ENCODE measurements around the gene ONECUT3.

ONECUT3 gene

DNA sequence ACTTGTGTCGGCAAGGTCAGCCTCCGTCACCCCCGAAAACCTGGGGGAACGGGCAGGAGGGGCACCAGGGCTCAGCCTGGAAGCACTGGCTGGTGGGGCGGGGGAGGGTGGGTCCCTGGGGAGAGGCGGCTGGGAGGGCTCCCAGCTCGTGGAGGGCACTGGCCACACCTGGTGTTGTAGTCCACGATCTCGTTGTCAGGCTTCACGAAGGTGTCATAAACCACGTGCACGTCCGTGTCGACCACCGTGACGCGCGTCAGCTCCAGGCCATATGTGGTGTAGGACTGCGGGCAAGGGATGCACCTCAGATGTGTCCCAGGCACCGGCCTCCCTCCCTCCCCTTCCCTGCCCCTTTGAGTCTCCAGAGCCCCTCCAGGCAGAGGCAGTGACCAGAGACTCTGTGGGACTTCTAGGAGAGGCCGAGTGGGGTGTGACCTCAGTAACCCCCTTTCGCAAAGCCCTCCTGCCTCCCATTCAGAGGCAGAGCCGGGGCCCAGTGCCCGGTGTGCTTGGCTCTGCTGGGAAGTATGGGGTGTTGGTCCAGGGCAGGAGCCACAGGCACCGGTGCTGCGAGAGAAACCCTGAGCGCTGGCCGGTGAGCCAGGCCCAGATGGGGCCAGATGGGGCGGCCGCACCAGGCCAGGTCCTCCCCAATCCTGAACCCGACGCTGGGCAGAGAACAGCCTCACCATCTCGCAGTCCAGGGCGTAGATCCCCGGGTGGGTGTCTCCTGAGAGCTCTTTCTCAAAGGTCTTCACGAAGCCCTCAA, 63.4 kb downstream of the ONECUT3 start:
- no peak overlapping the region for H3K27ac ChIP-seq (ENCODE audit: low read depth, low read length)
- H3K9me3 ChIP-seq (ENCODE audit: low read length) = no peaks in the 10 kb centered on the region
- H3K4me1 ChIP-seq (ENCODE audit: insufficient read depth, low read length) = peaks cover 9% of the 10 kb centered on the region
- H3K9ac ChIP-seq (ENCODE audit: low read length) = no peak overlapping the region
- peaks cover 32% of the 10 kb centered on the region for H3K36me3 ChIP-seq (ENCODE audit: insufficient read depth, low read length)
- no peaks in the 10 kb centered on the region for H3K27me3 ChIP-seq (ENCODE audit: control insufficient read depth in 1 of 2, insufficient read depth in 2 of 2, low read length in 2 of 2)
- H3K4me3 ChIP-seq (ENCODE audit: low read depth in 1 of 2, low read length in 2 of 2) = no peak overlapping the region

DNA sequence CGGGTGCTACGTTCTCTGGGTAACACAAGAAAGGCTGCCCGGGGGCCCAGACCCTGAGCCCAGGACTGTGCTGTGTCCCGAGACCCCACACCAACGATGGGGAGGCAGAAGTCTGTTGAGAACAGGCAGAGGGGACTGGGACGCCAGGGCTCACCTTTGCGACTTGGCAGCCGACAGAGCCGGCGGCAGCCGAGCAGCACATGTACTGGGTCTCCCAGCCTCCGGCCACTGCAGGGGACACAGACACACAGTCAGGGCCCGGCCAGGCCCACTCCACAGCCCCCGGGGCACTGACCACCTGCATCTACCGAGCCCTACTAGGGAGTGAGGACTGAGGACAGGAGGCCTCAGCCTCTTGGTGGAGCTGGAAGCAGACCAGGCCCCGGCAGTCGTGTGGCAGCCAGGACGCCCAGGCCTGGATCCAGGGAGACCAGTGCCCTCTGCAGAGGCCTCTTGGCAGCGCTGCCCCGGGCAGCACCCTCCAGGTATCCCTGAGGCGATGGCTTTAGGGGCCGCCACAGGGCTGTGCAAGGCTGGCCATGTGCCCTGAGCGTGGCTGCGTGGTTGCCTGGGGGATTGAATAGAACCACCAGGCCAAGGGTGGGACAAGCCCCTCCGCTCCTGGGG, 64.4 kb downstream of the ONECUT3 start:
- Histone ChIP-seq H3K4me3 (ENCODE audit: low read depth in 1 of 2, low read length in 2 of 2) (no peak overlapping the region), H3K27me3 (ENCODE audit: control insufficient read depth in 1 of 2, insufficient read depth in 2 of 2, low read length in 2 of 2) (no peaks in the 10 kb centered on the region), H3K27ac (ENCODE audit: low read depth, low read length) (no peak overlapping the region), H3K36me3 (ENCODE audit: insufficient read depth, low read length) (peaks cover 32% of the 10 kb centered on the region), H3K9ac (ENCODE audit: low read length) (no peak overlapping the region), H3K9me3 (ENCODE audit: low read length) (no peaks in the 10 kb centered on the region), H3K4me1 (ENCODE audit: insufficient read depth, low read length) (peaks cover 8% of the 10 kb centered on the region)

DNA sequence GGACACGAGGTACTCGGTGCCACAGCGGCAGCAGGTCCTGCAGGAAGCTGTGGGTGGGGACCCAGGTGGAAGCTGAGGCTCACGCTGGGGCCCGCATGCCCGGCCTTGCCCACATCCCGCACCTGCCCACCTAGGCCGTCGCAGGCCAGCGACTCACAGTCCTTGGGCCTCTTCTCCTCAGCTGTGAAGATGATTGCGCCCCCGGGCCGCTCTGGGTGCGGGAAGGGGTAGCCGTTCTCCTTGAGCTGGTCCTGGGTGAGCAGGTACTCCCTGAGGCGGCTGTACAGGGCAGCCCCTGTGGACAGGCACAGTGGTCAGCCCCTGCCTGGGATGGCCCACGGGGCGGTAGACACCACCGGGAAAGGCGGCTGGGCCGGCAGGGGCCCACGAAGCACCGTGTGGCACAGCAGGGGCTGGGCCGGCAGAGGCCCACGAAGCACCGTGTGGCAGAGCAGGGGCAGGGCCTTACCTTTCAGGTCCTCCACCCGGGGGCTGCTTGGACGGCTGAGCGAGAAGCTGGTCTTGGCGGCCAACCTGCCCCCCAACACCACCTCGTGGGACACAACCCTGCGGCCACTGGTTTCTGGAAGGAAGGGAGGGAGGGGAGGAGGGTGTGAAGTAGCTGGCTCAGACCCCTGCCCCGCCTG, 65.4 kb downstream of the ONECUT3 start:
- Histone ChIP-seq H3K27me3 (ENCODE audit: control insufficient read depth in 1 of 2, insufficient read depth in 2 of 2, low read length in 2 of 2) (no peaks in the 10 kb centered on the region), H3K4me1 (ENCODE audit: insufficient read depth, low read length) (no peaks in the 10 kb centered on the region), H3K27ac (ENCODE audit: low read depth, low read length) (no peak overlapping the region), H3K36me3 (ENCODE audit: insufficient read depth, low read length) (peaks cover 40% of the 10 kb centered on the region), H3K9ac (ENCODE audit: low read length) (no peak overlapping the region), H3K4me3 (ENCODE audit: low read depth in 1 of 2, low read length in 2 of 2) (no peak overlapping the region), H3K9me3 (ENCODE audit: low read length) (no peaks in the 10 kb centered on the region)

DNA sequence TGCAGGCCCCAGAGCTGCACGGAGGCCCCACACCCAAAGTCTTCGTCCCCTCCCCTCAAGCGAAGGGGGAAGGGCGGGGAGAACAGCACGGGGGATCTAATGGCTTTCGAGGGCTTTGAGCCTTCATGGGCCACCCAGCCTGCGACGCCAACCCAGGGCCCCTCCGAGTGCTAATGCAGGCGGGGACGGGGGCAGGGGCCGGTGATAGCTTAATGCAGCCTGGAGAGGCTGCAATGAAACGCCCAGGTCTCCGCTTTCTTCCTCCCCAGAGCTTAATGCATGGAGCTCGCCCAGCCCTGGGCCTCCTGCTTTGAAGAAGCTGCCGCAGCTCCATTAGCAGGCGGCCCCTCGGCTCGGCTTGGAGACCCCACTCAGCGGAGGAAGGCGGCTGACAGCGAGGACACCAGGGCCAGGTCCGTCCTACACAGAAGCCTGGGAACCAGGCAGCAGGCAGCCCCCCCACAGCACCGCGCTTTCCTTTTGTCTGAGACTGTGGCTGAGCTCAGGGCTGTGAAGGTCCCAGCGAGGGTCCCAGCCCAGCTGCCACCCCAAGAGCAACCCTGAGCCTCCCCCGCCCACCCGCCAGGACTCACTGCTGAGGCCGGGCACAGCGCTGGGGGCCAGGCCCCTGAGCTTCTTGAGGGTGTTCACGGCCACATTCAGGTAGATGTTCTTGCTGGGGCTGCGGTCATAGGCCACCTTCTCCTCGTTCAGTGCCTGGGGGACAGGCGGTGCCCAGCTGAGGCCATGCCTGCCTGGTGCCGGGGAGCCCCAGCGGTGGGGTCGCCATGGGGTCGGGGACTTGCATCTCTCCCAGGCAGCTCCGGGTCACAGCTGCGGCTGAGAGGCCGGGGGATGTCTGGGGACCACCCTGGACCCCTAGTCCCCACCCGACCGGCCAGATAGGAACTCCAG, 66.3 kb downstream of the ONECUT3 start:
- Histone ChIP-seq H3K4me3 (ENCODE audit: low read depth in 1 of 2, low read length in 2 of 2) (no peak overlapping the region), H3K9me3 (ENCODE audit: low read length) (no peaks in the 10 kb centered on the region), H3K27me3 (ENCODE audit: control insufficient read depth in 1 of 2, insufficient read depth in 2 of 2, low read length in 2 of 2) (no peaks in the 10 kb centered on the region), H3K9ac (ENCODE audit: low read length) (no peak overlapping the region), H3K27ac (ENCODE audit: low read depth, low read length) (no peak overlapping the region), H3K4me1 (ENCODE audit: insufficient read depth, low read length) (no peaks in the 10 kb centered on the region), H3K36me3 (ENCODE audit: insufficient read depth, low read length) (peaks cover 45% of the 10 kb centered on the region)

DNA sequence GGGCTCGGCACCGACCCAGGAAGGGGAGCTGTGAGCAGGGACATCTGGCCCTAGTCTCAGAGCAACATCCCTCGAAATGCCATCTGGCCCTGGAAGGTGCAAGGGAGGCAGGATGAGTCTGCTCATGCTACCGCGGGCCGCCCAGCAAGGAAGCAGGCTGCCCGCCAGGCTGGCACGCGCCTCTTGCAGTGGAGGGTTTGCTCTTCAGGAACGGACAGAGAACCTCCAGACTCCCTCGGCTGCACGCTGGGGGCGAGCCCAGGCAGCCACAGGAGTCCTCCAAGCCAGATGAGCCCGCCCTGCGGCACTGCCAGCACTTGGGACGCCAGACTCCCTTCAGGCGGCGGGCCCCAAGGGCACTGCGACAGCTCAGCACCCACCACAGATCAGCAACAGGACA, 68.9 kb downstream of the ONECUT3 start:
- no peaks in the 10 kb centered on the region for H3K9me3 ChIP-seq (ENCODE audit: low read length)
- peaks cover 39% of the 10 kb centered on the region for H3K36me3 ChIP-seq (ENCODE audit: insufficient read depth, low read length)
- H3K9ac ChIP-seq (ENCODE audit: low read length) = no peak overlapping the region
- H3K4me1 ChIP-seq (ENCODE audit: insufficient read depth, low read length) = peaks cover 11% of the 10 kb centered on the region
- H3K27me3 ChIP-seq (ENCODE audit: control insufficient read depth in 1 of 2, insufficient read depth in 2 of 2, low read length in 2 of 2) = no peaks in the 10 kb centered on the region
- no peak overlapping the region for H3K27ac ChIP-seq (ENCODE audit: low read depth, low read length)
- no peak overlapping the region for H3K4me3 ChIP-seq (ENCODE audit: low read depth in 1 of 2, low read length in 2 of 2)

DNA sequence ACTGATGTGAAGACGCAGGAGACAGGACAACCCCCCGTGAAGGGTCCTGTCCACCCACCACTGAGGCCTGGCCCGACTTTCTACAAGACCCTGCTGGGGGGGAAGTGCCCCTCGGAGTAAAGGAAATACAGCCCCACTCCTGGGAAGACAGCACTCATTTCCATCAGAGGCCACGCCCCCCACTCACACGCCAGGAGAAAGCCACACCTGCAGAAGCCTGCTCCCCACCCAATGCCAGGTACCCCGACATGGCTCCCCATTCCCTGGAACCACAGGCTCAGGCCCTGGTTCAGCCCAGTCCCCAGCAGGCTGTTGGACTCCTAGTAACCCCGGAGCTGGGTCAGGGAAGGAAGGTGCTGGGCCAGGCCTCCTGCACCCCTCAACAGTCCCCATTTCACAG, 69.7 kb downstream of the ONECUT3 start:
- peaks cover 11% of the 10 kb centered on the region for H3K4me1 ChIP-seq (ENCODE audit: insufficient read depth, low read length)
- H3K9ac ChIP-seq (ENCODE audit: low read length) = no peak overlapping the region
- peaks cover 31% of the 10 kb centered on the region for H3K36me3 ChIP-seq (ENCODE audit: insufficient read depth, low read length)
- H3K27ac ChIP-seq (ENCODE audit: low read depth, low read length) = no peak overlapping the region
- no peaks in the 10 kb centered on the region for H3K9me3 ChIP-seq (ENCODE audit: low read length)
- H3K4me3 ChIP-seq (ENCODE audit: low read depth in 1 of 2, low read length in 2 of 2) = no peak overlapping the region
- H3K27me3 ChIP-seq (ENCODE audit: control insufficient read depth in 1 of 2, insufficient read depth in 2 of 2, low read length in 2 of 2) = no peaks in the 10 kb centered on the region

DNA sequence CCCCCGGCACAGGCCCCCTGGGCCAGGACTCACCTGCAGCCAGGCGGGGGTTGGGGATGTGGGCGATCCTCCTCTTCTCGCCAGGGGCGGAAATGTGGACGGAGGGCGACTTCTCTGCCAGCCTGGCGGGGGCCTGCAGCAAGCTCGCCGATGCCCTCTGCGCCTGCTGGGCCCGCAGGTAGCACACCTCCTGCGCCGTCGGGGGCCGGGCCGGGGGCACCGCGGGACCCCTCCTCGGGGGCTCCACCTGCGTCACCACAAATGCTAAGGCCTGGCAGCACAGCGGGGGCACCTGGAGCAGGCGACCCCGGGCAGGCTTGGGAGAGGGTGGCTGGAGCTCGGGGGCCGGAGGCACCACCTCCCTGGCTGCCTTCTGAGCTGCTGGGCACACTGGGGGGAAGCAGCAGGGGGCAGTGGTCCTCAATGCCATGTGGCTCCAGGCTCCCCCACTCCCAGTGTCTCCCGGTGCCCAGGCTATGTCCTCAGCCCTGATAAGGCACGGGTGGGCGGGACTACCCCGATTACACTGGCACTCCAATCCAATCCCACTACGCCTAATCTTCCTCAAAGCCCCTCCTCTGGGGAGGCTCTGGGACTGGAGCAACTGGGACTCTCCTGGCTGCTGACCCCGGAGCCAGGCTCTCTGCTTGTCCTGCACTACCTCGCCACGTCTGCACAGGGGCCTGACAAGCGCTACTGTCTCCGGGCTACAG, 70.4 kb downstream of the ONECUT3 start:
- no peak overlapping the region for H3K9ac ChIP-seq (ENCODE audit: low read length)
- no peak overlapping the region for H3K27ac ChIP-seq (ENCODE audit: low read depth, low read length)
- H3K27me3 ChIP-seq (ENCODE audit: control insufficient read depth in 1 of 2, insufficient read depth in 2 of 2, low read length in 2 of 2) = no peaks in the 10 kb centered on the region
- H3K9me3 ChIP-seq (ENCODE audit: low read length) = no peaks in the 10 kb centered on the region
- no peak overlapping the region for H3K4me3 ChIP-seq (ENCODE audit: low read depth in 1 of 2, low read length in 2 of 2)
- peaks cover 24% of the 10 kb centered on the region for H3K36me3 ChIP-seq (ENCODE audit: insufficient read depth, low read length)
- peaks cover 11% of the 10 kb centered on the region for H3K4me1 ChIP-seq (ENCODE audit: insufficient read depth, low read length)

DNA sequence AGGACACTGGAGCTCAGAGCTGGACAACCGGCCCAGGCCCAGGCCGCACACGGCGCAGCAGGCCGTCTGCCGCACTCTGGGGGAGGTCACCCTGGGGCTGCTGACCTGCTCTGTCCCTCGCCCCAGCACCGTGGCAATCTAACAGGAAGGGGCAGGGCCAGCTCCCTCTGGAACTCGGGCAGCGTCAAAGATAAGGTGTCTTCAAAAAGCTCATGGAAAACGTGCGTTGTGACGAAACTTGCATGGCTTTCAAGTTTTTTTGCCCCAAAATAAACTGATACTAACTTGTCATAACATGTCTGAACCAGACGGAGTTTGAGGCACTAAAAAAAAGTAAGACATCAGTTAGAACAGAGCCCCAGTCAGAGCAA, 70.9 kb downstream of the ONECUT3 start:
- Histone ChIP-seq H3K9ac (ENCODE audit: low read length) (no peak overlapping the region), H3K27ac (ENCODE audit: low read depth, low read length) (no peak overlapping the region), H3K9me3 (ENCODE audit: low read length) (no peaks in the 10 kb centered on the region), H3K4me3 (ENCODE audit: low read depth in 1 of 2, low read length in 2 of 2) (no peak overlapping the region), H3K27me3 (ENCODE audit: control insufficient read depth in 1 of 2, insufficient read depth in 2 of 2, low read length in 2 of 2) (no peaks in the 10 kb centered on the region), H3K4me1 (ENCODE audit: insufficient read depth, low read length) (peaks cover 11% of the 10 kb centered on the region), H3K36me3 (ENCODE audit: insufficient read depth, low read length) (peaks cover 23% of the 10 kb centered on the region)

DNA sequence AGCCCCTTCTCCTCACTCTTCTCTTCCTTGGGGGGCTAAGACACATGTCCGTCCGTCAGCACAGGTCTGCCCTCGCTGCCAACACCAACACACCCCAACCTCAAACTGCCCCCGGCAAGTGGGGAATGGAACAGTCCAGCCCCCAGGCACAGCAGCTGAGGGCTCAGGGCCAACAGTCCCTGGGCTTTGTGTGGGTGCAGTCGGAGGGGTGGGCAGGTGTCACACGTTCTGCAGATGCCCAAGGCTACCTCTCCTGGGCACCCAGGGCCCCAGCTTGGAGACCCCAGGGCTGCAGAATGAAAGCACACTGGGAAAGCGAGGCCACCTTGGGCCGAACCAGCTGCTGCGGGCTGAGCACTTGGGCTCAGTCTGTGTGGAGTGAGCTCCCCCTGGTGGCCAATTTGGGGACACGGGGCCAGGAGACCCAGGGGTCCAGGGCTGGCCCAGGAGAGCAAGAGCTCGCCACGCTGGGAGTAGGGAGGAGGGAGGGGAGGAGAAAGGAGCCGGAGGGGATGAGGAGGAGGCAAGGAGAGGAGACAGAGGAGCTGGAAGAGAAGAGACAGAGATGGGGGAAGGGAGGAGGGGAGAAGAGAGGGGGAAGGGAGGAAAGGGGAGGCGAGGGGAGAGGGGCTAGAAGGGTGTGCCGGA, 72.7 kb downstream of the ONECUT3 start:
- H3K27ac ChIP-seq (ENCODE audit: low read depth, low read length) = no peak overlapping the region
- peaks cover 19% of the 10 kb centered on the region for H3K4me1 ChIP-seq (ENCODE audit: insufficient read depth, low read length)
- no peak overlapping the region for H3K4me3 ChIP-seq (ENCODE audit: low read depth in 1 of 2, low read length in 2 of 2)
- H3K9me3 ChIP-seq (ENCODE audit: low read length) = no peaks in the 10 kb centered on the region
- peaks cover 13% of the 10 kb centered on the region for H3K36me3 ChIP-seq (ENCODE audit: insufficient read depth, low read length)
- no peak overlapping the region for H3K9ac ChIP-seq (ENCODE audit: low read length)
- H3K27me3 ChIP-seq (ENCODE audit: control insufficient read depth in 1 of 2, insufficient read depth in 2 of 2, low read length in 2 of 2) = no peaks in the 10 kb centered on the region

DNA sequence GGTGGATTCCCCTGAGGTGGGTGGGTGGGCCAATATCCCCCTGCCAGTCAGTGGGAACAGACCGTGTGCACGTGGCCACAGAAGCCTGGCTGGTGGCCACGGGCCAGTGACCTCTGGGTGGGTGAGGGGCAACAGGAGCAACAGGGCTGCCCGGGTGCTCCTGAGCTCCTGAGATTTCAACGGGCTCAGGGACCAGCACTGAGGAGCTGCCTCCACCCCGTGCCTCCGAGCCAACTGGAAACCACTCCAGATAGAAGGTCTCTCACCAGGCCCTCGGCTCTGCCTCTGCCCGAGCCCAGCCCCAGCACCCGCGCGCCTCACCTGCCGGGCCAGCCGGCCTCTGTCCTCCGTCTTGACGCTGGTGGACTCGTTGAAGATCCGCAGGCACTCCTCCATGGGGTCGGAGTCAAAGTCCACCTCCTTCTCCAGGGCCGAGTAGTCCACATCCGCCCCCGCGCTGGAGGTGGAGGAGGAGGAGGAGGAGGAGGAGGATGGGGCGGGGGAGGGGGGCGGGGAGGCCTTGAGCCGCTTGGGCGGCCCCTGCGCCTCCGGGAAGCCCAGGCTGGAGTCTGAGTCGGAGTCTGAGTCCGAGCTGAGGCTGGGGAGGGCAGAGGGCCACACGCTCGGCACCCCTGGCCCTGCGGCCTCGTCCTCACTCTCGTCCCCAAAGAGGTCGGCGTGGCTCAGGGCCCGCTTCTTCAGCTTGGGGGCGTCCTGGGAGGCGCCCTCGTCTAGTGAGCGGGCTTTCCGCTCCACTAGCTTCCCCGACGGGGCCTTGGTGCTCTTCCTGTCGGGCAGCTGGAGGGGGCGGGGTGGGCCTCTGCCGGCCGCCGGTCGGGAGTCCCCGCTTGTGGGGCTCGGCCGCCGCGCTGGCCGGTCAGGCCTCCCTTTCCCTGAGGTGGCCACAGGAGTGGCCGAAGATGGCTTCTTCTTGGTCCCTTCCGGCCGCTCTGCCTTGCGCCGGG, 73.5 kb downstream of the ONECUT3 start:
- Histone ChIP-seq H3K27ac (ENCODE audit: low read depth, low read length) (no peak overlapping the region), H3K4me1 (ENCODE audit: insufficient read depth, low read length) (peaks cover 19% of the 10 kb centered on the region), H3K27me3 (ENCODE audit: control insufficient read depth in 1 of 2, insufficient read depth in 2 of 2, low read length in 2 of 2) (no peaks in the 10 kb centered on the region), H3K36me3 (ENCODE audit: insufficient read depth, low read length) (peaks cover 13% of the 10 kb centered on the region), H3K4me3 (ENCODE audit: low read depth in 1 of 2, low read length in 2 of 2) (no peak overlapping the region), H3K9me3 (ENCODE audit: low read length) (no peaks in the 10 kb centered on the region), H3K9ac (ENCODE audit: low read length) (no peak overlapping the region)
